ENCODE measurements around the gene PID1.

Gene PID1

DNA sequence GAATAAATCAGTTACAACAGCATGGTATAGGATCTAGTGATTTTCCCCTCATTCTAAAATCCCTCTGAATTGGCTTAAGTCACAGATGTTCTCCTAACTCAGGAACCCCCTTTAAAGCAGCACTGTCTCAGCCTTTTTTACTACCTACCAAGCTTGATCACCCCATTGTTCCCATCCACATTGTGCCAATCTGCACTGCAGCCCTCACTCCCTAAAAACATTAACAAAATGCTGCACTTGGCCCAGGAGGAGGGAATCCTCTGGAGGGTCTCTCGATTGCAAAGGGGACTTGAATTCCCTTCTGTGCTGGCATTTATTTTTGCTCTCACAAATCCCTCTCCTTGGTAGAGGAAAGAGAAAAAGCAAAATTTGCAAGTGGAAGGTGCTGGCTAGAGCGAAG is 223.0 kb downstream of the PID1 start:
- Mint-ChIP-seq H3K27ac (no peak overlapping the region), H3K4me3 (no peak overlapping the region), H3K36me3 (ENCODE audit: low read depth) (no peaks in the 10 kb centered on the region), H3K9me3 (no peaks in the 10 kb centered on the region), H3K27me3 (no peaks in the 10 kb centered on the region), H3K4me1 (ENCODE audit: low read depth) (no peaks in the 10 kb centered on the region)

DNA sequence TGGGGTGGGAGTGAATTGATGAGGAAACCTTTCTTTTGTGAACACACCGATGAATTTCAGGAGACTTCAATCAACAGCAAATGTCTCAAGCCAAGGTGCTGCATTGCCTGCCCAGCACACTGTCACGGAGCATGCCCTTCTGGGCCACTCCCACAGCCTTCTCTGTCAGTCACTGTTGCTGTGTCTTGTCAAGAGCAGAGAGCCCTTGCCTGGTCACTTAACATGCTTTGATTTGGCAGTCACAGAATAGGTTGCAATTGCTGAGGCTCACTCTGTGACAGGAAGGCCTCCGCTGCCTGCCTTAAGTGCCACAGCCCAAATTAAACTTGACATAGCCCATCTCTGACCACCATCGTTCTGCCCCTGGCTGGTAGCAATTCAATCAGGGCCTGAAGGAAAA is 225.4 kb downstream of the PID1 start:
- Mint-ChIP-seq H3K4me1 (ENCODE audit: low read depth) (no peaks in the 10 kb centered on the region), H3K27ac (no peak overlapping the region), H3K36me3 (ENCODE audit: low read depth) (no peaks in the 10 kb centered on the region), H3K27me3 (no peaks in the 10 kb centered on the region), H3K9me3 (no peaks in the 10 kb centered on the region), H3K4me3 (no peak overlapping the region)

DNA sequence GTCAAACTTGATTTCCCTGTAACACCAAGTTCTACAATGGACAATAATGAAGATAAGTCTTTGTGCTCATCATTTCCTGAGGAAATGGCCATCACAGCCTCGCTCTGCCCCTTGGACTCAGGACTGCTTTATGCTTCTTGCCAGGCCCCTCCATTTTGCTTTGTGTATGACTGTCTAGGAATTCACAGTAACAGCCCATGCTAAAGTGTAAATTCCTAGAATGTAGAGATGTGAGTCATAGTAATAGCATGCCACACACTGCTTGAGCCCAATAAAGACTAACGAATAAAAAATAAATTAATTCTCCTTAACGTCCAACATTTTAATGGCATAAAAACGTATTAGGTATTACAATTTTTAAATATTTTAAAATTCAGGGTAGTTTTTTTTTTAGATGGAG is 226.5 kb downstream of the PID1 start:
- Mint-ChIP-seq H3K27ac (no peak overlapping the region), H3K9me3 (no peaks in the 10 kb centered on the region), H3K4me1 (ENCODE audit: low read depth) (no peaks in the 10 kb centered on the region), H3K36me3 (ENCODE audit: low read depth) (no peaks in the 10 kb centered on the region), H3K4me3 (no peak overlapping the region), H3K27me3 (no peaks in the 10 kb centered on the region)

DNA sequence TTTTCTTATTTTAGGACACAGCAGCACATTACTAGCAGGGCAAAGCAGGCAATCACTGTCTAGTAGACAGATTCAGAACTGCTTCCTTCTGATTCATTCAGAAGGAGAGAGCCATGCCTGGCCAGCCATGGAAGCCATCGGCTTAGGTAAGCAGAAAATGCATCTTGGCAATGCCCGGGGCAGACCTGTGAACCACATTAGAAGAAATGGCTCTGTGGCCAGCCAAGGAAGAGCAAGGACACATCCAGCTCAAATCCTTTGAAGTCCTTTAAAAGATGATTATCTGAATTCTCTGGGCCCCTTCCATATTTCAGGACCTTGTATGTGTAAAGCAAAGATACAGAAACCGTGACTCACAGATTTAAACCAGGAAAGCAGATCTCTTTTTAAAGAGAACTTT is 227.4 kb downstream of the PID1 start:
- Mint-ChIP-seq H3K9me3 (no peaks in the 10 kb centered on the region), H3K27ac (no peak overlapping the region), H3K36me3 (ENCODE audit: low read depth) (no peaks in the 10 kb centered on the region), H3K4me3 (no peak overlapping the region), H3K27me3 (no peaks in the 10 kb centered on the region), H3K4me1 (ENCODE audit: low read depth) (no peaks in the 10 kb centered on the region)

DNA sequence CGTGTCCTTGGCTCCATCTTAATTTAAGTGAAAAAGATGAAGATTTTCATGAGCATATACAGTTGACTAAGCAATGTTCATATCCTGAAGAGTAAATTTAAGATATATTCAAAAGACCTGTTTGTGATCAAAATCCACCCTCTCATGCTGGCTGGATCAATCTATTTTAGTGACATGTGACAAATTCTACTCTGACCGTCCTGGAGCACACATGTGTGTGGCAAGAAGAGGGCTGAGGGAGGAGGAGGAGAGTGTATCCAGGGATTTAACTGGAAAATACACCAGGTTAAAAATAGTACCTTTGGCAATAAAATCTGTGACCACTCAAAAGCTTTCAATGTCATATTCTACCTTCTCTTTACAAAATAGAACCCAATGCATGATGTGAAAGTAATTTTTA is 228.7 kb downstream of the PID1 start:
- H3K36me3 Mint-ChIP-seq (ENCODE audit: low read depth): no peaks in the 10 kb centered on the region
- H3K4me3 Mint-ChIP-seq: no peak overlapping the region
- no peaks in the 10 kb centered on the region for H3K9me3 Mint-ChIP-seq
- no peaks in the 10 kb centered on the region for H3K4me1 Mint-ChIP-seq (ENCODE audit: low read depth)
- H3K27me3 Mint-ChIP-seq: no peaks in the 10 kb centered on the region
- no peak overlapping the region for H3K27ac Mint-ChIP-seq

DNA sequence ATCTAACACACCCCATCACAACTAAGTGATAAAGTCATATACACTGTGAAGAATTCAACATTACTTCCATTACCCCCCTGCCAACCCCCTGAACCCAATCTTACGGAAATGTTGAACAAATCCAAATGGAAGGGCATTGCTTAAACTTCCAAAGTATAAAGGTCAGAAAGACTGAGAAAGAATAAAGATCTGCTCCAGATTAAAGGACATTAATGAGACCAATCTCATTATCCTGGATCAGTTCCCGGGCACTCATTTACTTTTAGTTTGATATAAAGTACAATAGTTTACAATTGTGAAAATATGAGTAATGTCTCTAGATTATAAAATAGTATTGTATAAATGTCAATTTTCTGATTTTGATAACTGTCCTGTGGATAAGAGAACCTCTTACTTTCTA is 229.4 kb downstream of the PID1 start:
- H3K27me3 Mint-ChIP-seq: no peaks in the 10 kb centered on the region
- no peaks in the 10 kb centered on the region for H3K9me3 Mint-ChIP-seq
- no peak overlapping the region for H3K27ac Mint-ChIP-seq
- H3K36me3 Mint-ChIP-seq (ENCODE audit: low read depth): no peaks in the 10 kb centered on the region
- no peaks in the 10 kb centered on the region for H3K4me1 Mint-ChIP-seq (ENCODE audit: low read depth)
- H3K4me3 Mint-ChIP-seq: no peak overlapping the region

DNA sequence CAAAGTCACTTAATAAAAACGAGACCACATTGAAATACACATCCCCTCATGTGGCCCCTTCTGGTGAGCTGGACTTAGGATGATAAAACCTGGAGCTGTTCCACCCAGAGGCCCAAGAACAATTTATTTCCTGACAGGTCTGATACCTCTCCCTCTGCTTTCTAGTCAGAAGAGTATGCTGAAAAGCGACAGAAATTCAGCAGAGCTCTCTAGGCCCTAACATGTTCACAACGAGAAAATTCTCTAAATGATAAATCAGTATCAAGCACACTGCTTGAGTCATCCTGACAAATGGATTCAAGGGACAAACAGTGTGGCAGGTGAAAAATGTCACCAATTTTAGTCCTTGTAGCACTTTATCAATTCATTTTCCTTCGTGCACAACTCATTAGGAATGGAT is 233.5 kb downstream of the PID1 start:
- H3K4me3 Mint-ChIP-seq: no peak overlapping the region
- H3K27ac Mint-ChIP-seq: no peak overlapping the region
- no peaks in the 10 kb centered on the region for H3K4me1 Mint-ChIP-seq (ENCODE audit: low read depth)
- no peaks in the 10 kb centered on the region for H3K27me3 Mint-ChIP-seq
- H3K9me3 Mint-ChIP-seq: no peaks in the 10 kb centered on the region
- H3K36me3 Mint-ChIP-seq (ENCODE audit: low read depth): no peaks in the 10 kb centered on the region

DNA sequence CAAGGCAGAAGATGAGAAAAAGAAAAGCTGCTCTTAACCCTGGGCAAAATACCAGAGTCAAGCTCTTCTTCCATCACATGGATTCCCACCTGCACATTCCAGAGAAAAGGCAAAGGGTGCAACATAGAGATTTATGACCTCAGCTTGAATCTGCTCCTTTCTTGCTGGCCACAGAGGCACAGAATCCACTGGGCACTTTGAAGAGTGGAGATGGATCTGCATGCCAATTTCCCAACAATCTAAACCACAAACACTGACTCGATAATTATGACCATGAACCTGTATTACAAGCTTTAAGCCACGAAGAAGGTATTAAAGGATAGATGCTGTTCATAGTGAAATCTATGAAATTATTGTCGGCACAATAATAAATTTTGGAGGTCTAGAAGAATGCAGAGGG is 237.3 kb downstream of the PID1 start:
- Mint-ChIP-seq H3K4me1 (ENCODE audit: low read depth) (no peaks in the 10 kb centered on the region), H3K9me3 (peaks cover 9% of the 10 kb centered on the region), H3K4me3 (no peak overlapping the region), H3K36me3 (ENCODE audit: low read depth) (no peaks in the 10 kb centered on the region), H3K27me3 (no peaks in the 10 kb centered on the region), H3K27ac (no peak overlapping the region)

DNA sequence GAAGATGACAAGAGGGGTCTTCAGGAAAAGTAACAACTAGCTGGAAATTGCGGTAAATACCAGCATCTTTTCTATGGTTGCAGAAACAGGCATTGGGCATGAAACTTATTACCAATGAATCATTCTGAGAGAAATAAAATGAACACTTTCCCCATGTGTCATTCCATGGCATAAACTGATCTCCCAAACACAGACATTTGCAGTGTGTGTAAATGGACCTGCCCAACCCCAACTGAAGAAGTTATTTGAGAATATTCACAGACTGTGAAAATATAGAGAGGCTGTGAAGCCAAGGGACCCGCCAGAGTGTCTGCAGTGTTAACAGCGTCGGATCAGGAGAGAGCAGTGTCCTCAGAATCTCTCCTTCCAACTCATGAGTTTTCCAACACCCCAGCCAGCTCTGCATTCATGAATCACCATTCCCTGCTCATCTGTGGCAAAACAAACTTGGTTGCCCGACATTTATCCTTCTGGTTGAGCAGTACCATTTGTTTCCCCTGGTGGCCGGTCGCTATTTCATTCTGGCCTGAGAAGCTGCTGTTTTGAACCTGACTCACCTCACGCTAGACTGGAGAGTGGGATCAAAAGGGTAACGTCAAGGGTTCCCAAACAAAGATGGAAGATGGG is 238.4 kb downstream of the PID1 start:
- H3K27ac Mint-ChIP-seq: no peak overlapping the region

DNA sequence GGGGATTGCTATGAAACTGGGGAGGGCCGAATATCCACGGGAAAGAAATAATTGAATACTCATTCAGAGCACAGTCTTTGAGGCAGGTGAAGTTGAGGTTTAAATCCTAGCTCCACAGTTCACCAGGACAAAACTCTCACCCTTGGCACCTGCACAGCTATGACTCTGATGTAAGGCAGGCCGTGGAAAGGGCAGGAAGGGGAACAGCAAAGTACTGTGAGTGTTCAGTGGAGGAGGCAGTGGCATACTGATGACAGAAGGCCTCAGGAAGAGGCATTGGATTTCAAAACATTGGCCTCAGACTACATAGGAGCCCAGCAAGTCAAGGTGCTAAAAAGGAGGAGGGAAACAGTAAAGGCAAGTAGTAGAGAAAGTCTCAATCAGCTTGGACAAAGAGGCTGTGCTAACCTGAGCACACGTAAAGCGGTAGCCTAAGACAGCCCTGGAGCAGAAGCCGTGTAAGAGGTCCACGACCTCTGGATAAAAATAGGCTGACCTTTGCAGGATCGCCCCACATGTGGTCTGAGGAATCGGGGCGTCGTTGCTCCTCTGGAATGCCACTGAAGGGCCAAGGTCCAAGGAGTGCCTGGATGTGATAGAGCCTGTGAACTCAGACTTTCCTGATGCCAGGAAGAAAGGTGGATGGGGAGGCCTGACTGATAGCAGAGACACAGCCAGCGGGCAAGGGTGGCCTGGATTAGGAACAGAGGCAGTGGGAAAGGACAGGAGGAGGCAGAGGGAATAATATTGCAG is 243.6 kb downstream of the PID1 start:
- no peaks in the 10 kb centered on the region for H3K4me1 Mint-ChIP-seq (ENCODE audit: low read depth)
- no peaks in the 10 kb centered on the region for H3K27me3 Mint-ChIP-seq
- peaks cover 19% of the 10 kb centered on the region for H3K9me3 Mint-ChIP-seq
- H3K36me3 Mint-ChIP-seq (ENCODE audit: low read depth): no peaks in the 10 kb centered on the region
- no peak overlapping the region for H3K4me3 Mint-ChIP-seq
- no peak overlapping the region for H3K27ac Mint-ChIP-seq

More for the DNA sequence above, 238.4 kb downstream of the PID1 start:
- Mint-ChIP-seq H3K4me3 (no peak overlapping the region), H3K36me3 (ENCODE audit: low read depth) (no peaks in the 10 kb centered on the region), H3K4me1 (ENCODE audit: low read depth) (no peaks in the 10 kb centered on the region), H3K27me3 (no peaks in the 10 kb centered on the region), H3K9me3 (peaks cover 11% of the 10 kb centered on the region)

DNA sequence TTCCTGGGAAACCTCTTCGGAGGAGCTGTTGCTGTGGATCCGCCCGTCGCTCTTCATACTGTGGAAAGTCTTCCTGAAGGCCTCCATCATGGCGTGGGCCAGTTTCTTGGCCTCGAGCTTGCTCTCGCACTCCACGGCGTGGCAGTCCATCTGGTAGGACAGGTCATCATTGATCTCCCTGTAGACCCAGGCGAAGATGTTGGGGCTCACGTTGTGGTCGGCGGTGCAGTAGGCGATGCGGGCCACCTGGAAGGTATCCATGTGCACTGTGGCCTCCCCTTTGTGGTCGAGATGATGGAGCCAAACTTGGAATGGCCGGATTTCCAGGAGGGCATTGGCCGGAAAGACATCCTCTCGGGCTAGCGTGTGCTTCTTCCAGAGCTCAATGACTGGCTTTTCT is 245.4 kb downstream of the PID1 start:
- Mint-ChIP-seq H3K4me3 (no peak overlapping the region), H3K27ac (no peak overlapping the region), H3K27me3 (no peaks in the 10 kb centered on the region), H3K9me3 (peaks cover 14% of the 10 kb centered on the region), H3K36me3 (ENCODE audit: low read depth) (no peaks in the 10 kb centered on the region), H3K4me1 (ENCODE audit: low read depth) (no peaks in the 10 kb centered on the region)

DNA sequence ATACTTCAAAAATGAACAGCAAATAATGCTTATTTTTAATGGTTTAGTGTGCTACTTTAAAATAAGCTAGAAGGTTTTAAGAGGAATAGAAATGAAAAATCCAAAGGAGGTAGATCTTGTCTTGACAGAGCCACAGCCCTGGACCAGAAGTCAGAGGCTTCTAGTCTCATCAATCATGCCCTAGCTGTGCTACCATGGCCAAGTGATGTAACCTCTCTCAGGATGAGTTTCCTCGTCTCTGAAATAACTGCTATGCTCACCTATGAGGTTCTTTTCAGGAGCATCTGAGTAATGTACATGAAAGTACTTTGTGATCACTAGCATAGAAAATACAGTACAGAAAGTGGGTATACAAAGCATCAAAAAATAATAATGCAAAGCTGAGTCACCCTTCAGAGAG is 248.4 kb downstream of the PID1 start:
- no peak overlapping the region for H3K27ac Mint-ChIP-seq
- no peaks in the 10 kb centered on the region for H3K27me3 Mint-ChIP-seq
- no peaks in the 10 kb centered on the region for H3K36me3 Mint-ChIP-seq (ENCODE audit: low read depth)
- H3K4me1 Mint-ChIP-seq (ENCODE audit: low read depth): no peaks in the 10 kb centered on the region
- no peak overlapping the region for H3K4me3 Mint-ChIP-seq
- H3K9me3 Mint-ChIP-seq: peaks cover 19% of the 10 kb centered on the region

DNA sequence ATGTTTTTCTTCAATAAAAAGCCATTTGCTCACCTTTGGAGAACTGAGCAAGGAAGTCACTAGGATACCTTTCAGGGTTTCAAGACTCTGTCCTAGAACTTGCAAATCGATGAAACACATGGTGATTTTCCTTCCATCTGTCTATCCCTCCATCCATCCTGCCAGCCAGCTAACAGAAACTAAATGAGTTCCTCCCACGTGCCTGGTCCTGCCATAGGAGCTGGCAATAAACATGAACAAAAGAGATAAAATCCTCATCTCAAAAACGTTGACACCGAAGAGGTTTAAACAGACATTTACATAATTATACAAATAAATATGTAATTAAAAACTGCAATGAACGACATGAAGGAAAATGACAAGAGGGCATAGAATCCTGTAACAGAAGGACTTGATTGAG is 249.0 kb downstream of the PID1 start:
- no peak overlapping the region for H3K4me3 Mint-ChIP-seq
- H3K27me3 Mint-ChIP-seq: no peaks in the 10 kb centered on the region

DNA sequence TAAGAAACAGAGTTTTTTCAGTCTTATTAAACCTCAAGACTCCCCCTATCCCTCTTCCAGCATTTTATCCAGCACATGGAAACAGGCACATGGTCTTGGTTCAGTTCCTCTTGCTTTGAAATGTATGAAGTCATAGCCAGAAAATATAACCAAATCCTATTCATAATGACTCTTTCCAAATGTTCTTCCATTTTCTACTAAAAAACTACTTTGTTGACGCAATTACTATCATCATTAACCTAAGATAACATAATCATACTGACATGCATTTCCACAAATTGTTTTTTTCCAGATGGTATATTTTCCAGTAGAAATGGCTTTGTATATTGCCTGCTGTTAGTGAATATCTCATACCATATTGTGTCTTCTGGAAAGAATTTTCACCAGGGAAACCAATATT is 261.3 kb downstream of the PID1 start:
- Mint-ChIP-seq H3K36me3 (ENCODE audit: low read depth) (no peaks in the 10 kb centered on the region), H3K4me3 (no peak overlapping the region), H3K4me1 (ENCODE audit: low read depth) (no peaks in the 10 kb centered on the region), H3K27me3 (no peaks in the 10 kb centered on the region), H3K9me3 (peaks cover 6% of the 10 kb centered on the region), H3K27ac (no peak overlapping the region)

More for the DNA sequence above, 249.0 kb downstream of the PID1 start:
- Mint-ChIP-seq H3K27ac (no peak overlapping the region), H3K4me1 (ENCODE audit: low read depth) (no peaks in the 10 kb centered on the region), H3K36me3 (ENCODE audit: low read depth) (no peaks in the 10 kb centered on the region), H3K9me3 (peaks cover 19% of the 10 kb centered on the region)

DNA sequence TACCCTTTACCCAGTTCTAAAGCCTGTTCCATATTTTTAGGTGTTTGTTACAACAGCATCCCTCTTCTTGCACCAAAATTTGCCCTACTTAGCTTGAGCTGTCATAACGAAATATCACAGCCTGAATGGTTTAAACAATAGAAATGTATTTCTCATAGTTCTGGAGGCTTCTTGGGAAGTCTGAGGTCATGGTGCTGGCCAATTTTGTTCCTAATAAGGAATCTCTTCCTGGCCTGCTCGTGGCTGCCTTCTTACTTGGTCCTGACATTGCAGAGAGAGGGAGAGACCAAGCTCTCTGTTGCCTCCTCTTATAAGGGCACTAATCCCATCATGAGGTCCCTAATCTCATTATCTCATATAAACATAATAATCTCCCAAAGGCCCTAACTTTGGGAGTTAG is 267.8 kb downstream of the PID1 start:
- Mint-ChIP-seq H3K4me3 (no peak overlapping the region), H3K4me1 (ENCODE audit: low read depth) (no peaks in the 10 kb centered on the region), H3K27ac (no peak overlapping the region), H3K27me3 (no peaks in the 10 kb centered on the region), H3K36me3 (ENCODE audit: low read depth) (no peaks in the 10 kb centered on the region), H3K9me3 (peaks cover 22% of the 10 kb centered on the region)

DNA sequence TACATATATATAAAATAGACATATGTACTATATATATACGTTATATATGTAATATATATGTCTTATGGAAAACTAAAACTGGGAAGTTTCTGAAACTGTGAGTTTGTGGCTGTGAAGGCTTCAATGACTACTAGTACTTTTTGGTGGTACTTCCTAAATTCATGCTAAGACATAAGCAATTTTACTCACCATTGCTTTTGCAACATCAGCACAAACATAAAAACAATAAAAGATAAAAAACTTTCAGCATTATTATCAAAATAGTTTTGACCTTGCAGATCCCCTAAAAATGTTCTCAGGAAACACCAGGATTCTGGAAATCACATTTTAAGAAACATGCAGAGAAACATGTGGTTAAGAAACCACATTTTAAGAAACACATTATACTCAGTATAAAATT is 269.9 kb downstream of the PID1 start:
- H3K36me3 Mint-ChIP-seq (ENCODE audit: low read depth): no peaks in the 10 kb centered on the region
- no peak overlapping the region for H3K27ac Mint-ChIP-seq
- no peaks in the 10 kb centered on the region for H3K27me3 Mint-ChIP-seq
- no peak overlapping the region for H3K4me3 Mint-ChIP-seq
- no peaks in the 10 kb centered on the region for H3K4me1 Mint-ChIP-seq (ENCODE audit: low read depth)
- H3K9me3 Mint-ChIP-seq: peaks cover 25% of the 10 kb centered on the region

Measured in stimulated activated naive CD8-positive, alpha-beta T cell treated with anti-CD3 and anti-CD28 coated beads, Interleukin-15, Interleukin-2, amounts not matched to agents 100 ng/mL and 50 ng/mL, for 24 hours (primary cell).